Ureter (tissue), 1 donor: Measurements from ENCODE around the gene SND1. TPM values are rescaled to one million over a fixed set of nuclear protein-coding genes. Genes with fewer than 3 reads are reported as not detected.

ENCODE experiments used
- DNase-seq: peaks from one replicate; pipeline ENCODE4 v3.0.0-alpha.2; 2020; ENCODE audit warnings: low spot score
- total RNA-seq: library from RNA; stranded (reverse); gene quantifications from one replicate; pipeline ENCODE4 v1.2.4, GENCODE V29; 2023
- donor health status: DM: yes; HTN: yes; CAD: no.

The SND1 gene
- total RNA-seq, 1 donor from 2014 or later = 208 TPM

GRCh38 chr7:127932496-127932895, 280.5 kb downstream of the SND1 start:
- DNase-seq = no peak

- DNase-seq = no peak
Observed at GRCh38 chr7:127933146-127933545, 281.2 kb downstream of the SND1 start.

- DNase-seq = no peak
Observed at GRCh38 chr7:127934711-127935110, 282.7 kb downstream of the SND1 start.

GRCh38 chr7:127935847-127936376, 283.9 kb downstream of the SND1 start:
- no peak for DNase-seq

- no peak for DNase-seq
Observed at GRCh38 chr7:127937066-127937680, 285.2 kb downstream of the SND1 start.

GRCh38 chr7:127938588-127938987, 286.6 kb downstream of the SND1 start:
- no peak for DNase-seq

- DNase-seq = no peak
Observed at GRCh38 chr7:127940381-127941160, 288.6 kb downstream of the SND1 start.

- DNase-seq = no peak
Observed at GRCh38 chr7:127941476-127942210, 289.6 kb downstream of the SND1 start.

GRCh38 chr7:127943541-127944521, 291.8 kb downstream of the SND1 start:
- DNase-seq = no peak

- no peak for DNase-seq
Observed at GRCh38 chr7:127946111-127946510, 294.1 kb downstream of the SND1 start.

- no peak for DNase-seq
Observed at GRCh38 chr7:127946847-127947246, 294.9 kb downstream of the SND1 start.

- DNase-seq = no peak
Observed at GRCh38 chr7:127948312-127948711, 296.3 kb downstream of the SND1 start.

GRCh38 chr7:127948930-127949329, 296.9 kb downstream of the SND1 start:
- no peak for DNase-seq

- DNase-seq = no peak
Observed at GRCh38 chr7:127949769-127950222, 297.8 kb downstream of the SND1 start.

- no peak for DNase-seq
Observed at GRCh38 chr7:127950233-127950935, 298.4 kb downstream of the SND1 start.

GRCh38 chr7:127953423-127954356, 301.7 kb downstream of the SND1 start:
- DNase-seq = no peak

- DNase-seq = no peak
Observed at GRCh38 chr7:127954357-127954748, 302.4 kb downstream of the SND1 start.

GRCh38 chr7:127955051-127955531, 303.1 kb downstream of the SND1 start:
- no peak for DNase-seq

GRCh38 chr7:127957886-127958285, 305.9 kb downstream of the SND1 start:
- DNase-seq = no peak
